Fibroblast of the aortic adventitia (primary cell): ENCODE measurements around the gene ROBO2. TPM values are rescaled to one million over a fixed set of nuclear protein-coding genes. Genes with fewer than 3 reads are reported as not detected.

ENCODE experiments used
- DNase-seq: peaks from one replicate; pipeline ENCODE4 v3.0.0-alpha.2; 2010; ENCODE audit warnings: low read depth
- H3K4me3 ChIP-seq: 2 replicates; pipeline ENCODE4 v1.5.1; 2011; ENCODE audit warnings: low read depth, mild to moderate bottlenecking, control low read depth, low read length, moderate library complexity
- total RNA-seq: library from RNA; depleted of rRNA; stranded (reverse); fragments of >200 nt; gene quantifications from 2 replicates; pipeline ENCODE4 v1.2.3, GENCODE V29; 2012; ENCODE audit warnings: low replicate concordance
- TF ChIP-seq, protein P1 (sequence below): IDR thresholded peaks from 2 replicates; pipeline ENCODE4 v1.5.1; 2011; ENCODE audit warnings: mild to moderate bottlenecking, low read length, control low read depth, inconsistent platforms; ENCODE audit not compliant: insufficient read depth

Gene ROBO2
- total RNA-seq, 1 donor: 1.2 TPM

DNA sequence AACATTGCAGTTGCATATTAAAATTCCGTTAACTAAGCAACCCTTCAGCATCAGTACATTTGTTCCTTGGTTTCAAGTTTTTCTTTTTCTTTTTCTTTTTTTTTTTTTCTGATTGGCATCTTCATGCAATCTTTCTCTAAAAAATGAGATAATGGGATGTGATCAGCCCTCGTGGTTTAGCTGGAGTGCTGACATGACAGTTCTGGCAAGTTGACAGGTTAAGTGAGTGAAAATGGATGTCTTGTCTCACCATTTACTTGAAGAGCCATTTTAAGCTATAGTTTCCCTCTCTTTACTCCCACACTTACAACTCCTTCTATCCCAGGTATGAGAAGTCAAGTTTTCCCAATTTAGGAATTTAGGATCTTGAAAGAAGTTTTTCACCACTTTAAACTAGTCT lies 495.2 kb downstream of the ROBO2 start:
- TF ChIP-seq, protein P1, sequence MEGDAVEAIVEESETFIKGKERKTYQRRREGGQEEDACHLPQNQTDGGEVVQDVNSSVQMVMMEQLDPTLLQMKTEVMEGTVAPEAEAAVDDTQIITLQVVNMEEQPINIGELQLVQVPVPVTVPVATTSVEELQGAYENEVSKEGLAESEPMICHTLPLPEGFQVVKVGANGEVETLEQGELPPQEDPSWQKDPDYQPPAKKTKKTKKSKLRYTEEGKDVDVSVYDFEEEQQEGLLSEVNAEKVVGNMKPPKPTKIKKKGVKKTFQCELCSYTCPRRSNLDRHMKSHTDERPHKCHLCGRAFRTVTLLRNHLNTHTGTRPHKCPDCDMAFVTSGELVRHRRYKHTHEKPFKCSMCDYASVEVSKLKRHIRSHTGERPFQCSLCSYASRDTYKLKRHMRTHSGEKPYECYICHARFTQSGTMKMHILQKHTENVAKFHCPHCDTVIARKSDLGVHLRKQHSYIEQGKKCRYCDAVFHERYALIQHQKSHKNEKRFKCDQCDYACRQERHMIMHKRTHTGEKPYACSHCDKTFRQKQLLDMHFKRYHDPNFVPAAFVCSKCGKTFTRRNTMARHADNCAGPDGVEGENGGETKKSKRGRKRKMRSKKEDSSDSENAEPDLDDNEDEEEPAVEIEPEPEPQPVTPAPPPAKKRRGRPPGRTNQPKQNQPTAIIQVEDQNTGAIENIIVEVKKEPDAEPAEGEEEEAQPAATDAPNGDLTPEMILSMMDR: no peak

DNA sequence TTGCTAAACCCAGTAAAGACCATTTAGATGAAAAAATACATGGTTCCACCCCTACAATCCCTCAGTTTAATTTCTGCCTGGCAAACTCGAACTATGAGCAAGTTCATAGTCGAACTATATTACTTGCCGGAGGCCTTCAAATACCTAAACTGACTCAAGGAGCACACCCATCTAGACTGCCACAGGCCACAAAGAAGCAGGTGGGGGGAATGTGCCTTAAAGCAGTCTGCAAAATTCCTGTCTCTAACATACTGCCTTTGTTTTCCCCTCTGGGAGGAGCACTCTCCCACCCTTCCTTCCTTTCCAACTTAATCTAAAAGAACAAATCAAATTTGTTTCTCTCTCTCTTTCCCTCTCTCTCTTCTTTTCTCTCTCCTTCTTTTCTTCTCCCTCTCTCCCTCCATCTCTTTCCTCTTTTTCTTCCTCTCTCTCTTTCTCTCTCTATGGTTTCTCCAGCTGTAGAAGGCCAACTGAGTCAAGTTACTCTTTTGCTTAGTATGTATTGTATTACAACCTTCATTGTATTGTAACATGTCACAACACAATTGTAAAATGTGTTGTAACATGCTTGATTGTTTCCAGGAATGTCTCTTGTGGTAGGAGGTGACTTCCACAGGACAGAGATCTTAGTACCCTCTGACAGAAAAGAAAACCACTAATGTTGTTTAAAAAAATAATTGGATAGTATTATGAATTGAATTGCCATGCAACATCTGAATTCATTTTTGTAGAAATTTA lies 496.3 kb downstream of the ROBO2 start:
- DNase-seq: no peak
- H3K4me3 ChIP-seq: no peak overlapping the region
- TF ChIP-seq, protein P1: no peak

More for the DNA sequence above, 495.2 kb downstream of the ROBO2 start:
- no peak for DNase-seq
- H3K4me3 ChIP-seq: no peak overlapping the region

DNA sequence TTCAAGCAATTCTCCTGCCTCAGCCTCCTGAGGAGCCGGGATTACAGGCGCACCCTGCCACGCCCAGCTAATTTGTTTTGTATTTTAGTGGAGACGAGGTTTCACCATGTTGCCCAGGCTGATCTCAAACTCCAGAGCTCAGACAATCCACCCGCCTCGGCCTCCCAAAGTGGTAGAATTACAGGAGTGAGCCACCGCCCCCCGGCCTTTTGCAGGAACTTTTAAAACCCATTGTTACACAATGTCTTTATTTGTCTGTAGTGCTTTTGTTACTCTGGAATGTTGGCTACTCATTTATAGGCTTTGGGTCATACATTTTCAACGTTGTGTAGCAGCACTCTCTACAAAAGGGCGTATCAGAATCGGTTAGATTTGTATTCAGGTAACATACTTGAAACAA lies 499.1 kb downstream of the ROBO2 start:
- H3K4me3 ChIP-seq: no peak overlapping the region
- no peak for DNase-seq
- TF ChIP-seq, protein P1: no peak

DNA sequence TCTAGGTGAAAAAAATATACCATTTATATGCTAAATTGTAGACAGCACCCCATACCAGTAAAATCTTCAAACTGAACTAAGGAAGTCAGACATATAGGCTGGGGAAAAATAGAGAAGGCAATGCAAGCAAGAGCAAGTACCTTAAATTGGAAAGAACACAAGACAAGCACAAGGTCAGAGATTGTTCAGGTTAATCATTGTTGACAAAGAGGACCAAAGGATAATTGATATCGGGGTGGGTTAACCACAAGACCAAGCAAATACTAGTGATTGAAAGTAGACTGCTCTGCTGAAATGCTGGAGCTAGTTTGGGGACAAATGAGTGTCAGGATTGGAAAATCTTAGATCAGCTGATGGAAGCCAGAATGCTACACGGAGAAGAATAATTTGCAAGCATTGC lies 499.8 kb downstream of the ROBO2 start:
- TF ChIP-seq, protein P1: no peak
- DNase-seq: no peak
- no peak overlapping the region for H3K4me3 ChIP-seq

DNA sequence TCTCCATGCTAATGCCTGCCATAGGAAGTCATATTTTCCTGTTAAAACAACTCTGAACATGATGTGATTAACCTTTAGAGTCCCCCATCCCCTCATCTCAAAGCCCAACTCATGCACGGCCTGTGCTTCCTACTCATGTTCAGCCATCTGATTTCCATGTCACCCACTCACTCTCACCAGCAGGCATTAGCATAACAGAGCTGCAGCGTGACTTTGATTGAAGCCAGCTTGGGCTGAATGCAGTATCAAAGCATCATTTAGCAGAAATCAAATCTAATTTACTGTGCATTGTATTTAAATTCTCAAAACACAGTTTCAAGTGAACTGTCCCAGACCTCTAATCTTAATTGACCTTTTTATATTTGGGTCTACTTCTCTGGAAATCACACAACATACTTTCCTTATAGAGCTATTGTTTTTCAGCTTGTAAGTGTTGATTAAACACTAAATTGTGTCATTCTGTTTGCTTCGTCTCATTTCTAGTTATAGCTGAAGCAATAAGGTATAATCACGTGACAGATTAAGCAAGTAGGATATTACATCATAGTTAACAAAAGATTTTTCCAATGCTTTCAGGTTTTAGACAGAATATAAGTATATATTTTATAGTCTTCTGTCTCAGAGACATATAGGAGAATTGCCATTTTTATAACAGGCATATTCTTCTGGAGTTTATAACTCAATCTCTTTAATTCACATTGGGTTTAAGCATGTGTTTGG lies 501.5 kb downstream of the ROBO2 start:
- TF ChIP-seq, protein P1: no peak
- H3K4me3 ChIP-seq: no peak overlapping the region
- DNase-seq: no peak

DNA sequence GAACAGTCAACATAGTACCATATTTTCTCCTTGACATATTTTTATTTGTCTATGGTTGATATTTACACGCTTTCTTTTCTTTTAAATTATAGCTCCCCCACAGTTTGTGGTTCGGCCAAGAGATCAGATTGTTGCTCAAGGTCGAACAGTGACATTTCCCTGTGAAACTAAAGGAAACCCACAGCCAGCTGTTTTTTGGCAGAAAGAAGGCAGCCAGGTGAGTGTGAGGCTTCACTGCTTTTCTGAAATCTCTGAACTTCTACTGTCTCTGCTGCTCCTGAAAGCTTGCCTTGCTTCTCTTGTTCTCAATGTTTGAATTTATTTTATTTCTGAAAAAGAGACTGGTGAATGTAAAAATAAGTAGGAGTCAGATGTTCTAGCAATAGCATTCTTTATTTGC lies 506.3 kb downstream of the ROBO2 start:
- TF ChIP-seq, protein P1: no peak
- no peak overlapping the region for H3K4me3 ChIP-seq
- DNase-seq: no peak
